Neural progenitor cell (in vitro differentiated cells): ENCODE results near the gene LTBP1.

Experiments used
- CTCF ChIP-seq: fragments of 200-600 bp; sonication (generic); IDR thresholded peaks from 2 replicates; pipeline ENCODE4 v1.5.1; 2017; ENCODE audit warnings: antibody characterized with exemption, mild to moderate bottlenecking
- EZH2 ChIP-seq: fragments of 200-600 bp; sonication (generic); IDR thresholded peaks from 2 replicates; pipeline ENCODE4 v1.6.1; 2017; ENCODE audit warnings: antibody characterized with exemption, mild to moderate bottlenecking, moderate library complexity
- EZH2phosphoT487 ChIP-seq: fragments of 200-600 bp; sonication (generic); IDR thresholded peaks from 2 replicates; pipeline ENCODE4 v1.6.1; 2017; ENCODE audit warnings: antibody characterized with exemption

DNA sequence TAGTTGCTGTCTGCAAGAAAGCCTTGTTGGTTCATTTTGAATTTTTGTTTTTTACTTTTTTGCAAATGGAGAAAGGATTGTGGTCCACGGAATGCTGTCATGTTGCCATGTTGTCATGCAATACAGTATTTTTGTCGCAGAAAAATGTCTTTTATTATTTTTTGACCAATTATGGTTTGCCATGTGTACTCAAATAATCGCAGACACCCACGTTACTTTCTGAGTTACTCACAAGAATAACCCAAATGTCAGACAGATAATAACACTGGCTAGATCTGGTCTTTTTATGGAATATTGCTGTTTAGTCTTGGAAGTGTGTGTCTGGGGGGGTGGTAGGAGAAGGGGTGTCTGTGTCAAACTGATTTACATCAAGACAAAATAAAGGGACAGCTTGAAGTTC is 188.9 kb downstream of the LTBP1 start:
- TF ChIP-seq CTCF: no peak
- TF ChIP-seq EZH2: no peak
- no peak for TF ChIP-seq EZH2phosphoT487
